HEK293T (cell line): ENCODE measurements around the gene SYCP1.

Source experiments
- BHLHE40 ChIP-seq: fragments of 450-650 bp; IDR thresholded peaks from 2 replicates; pipeline ENCODE4 v1.6.1; 2016; ENCODE audit warnings: mild to moderate bottlenecking, moderate library complexity, borderline replicate concordance
- CTBP1 ChIP-seq: fragments of 450-650 bp; IDR thresholded peaks from 2 replicates; pipeline ENCODE4 v1.6.1; 2016; ENCODE audit warnings: borderline replicate concordance
- FOXA1 ChIP-seq: fragments of 450-650 bp; IDR thresholded peaks from 2 replicates; pipeline ENCODE4 v1.6.1; 2016; ENCODE audit warnings: mild to moderate bottlenecking
- FOXM1 ChIP-seq: fragments of 450-650 bp; IDR thresholded peaks from 2 replicates; pipeline ENCODE4 v1.6.1; 2017; ENCODE audit warnings: mild to moderate bottlenecking, borderline replicate concordance
- L3MBTL2 ChIP-seq: fragments of 450-650 bp; conservative IDR thresholded peaks from 2 replicates; pipeline ENCODE4 v1.6.1; 2016; ENCODE audit warnings: mild to moderate bottlenecking
- LEF1 ChIP-seq: fragments of 450-650 bp; IDR thresholded peaks from 2 replicates; pipeline ENCODE4 v1.6.1; 2017; ENCODE audit warnings: mild to moderate bottlenecking, borderline replicate concordance
- NFRKB ChIP-seq: fragments of 450-650 bp; IDR thresholded peaks from 2 replicates; pipeline ENCODE4 v1.6.1; 2016; ENCODE audit warnings: mild to moderate bottlenecking, moderate library complexity
- TARDBP ChIP-seq: fragments of 450-650 bp; IDR thresholded peaks from 2 replicates; pipeline ENCODE4 v1.6.1; 2016

DNA sequence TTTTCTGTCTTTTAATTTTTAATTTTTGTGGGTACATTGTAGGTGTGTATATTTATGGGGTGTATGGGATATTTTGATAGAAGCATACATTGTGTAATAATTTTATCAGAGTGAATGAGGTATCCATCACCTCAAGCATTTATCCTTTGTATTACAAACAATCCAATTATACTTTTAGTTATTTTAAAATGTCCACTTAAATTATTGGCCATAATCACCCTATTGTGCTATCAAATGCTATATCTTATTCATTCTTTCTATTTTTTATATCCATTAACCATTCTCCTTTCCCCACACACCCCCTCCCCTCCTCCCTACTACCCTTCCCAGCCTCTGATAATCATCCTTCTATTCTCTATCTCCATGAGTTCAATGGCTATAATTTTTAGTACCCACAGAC, 104.8 kb downstream of the SYCP1 start:
- TF ChIP-seq FOXM1 (no peak), FOXA1 (no peak), BHLHE40 (no peak), TARDBP (no peak), LEF1 (no peak), NFRKB (no peak), CTBP1 (no peak), L3MBTL2 (no peak)
